Measurements from ENCODE around the gene FOXP2. TPM values are rescaled to one million over a fixed set of nuclear protein-coding genes. Genes with fewer than 3 reads are reported as not detected.
A peak's percentile ranks its signal among the peaks of the same experiment; 100 is the strongest.

The FOXP2 gene
- total and polyA plus RNA-seq, 5 donors: 0.66 to 4.5 (median 2.1) TPM

DNA sequence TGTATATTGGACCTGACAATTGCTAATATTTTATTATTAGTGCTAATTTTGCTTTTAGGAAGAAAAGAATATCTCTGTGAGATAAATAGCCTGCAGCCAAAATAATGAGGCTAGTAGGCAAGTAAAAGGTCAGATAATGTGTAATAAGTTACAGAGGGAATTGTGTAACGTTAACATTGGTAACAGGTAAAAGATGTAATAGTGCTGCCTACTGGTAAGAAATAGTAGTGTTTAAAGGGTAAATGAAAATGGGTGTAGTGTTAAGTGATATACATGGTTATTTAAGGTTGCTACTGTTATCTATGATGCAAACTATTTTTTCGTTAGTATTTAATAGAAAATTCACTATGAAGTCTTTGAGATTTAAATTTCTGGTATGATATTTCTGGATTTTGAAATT, 9.2 kb upstream of the FOXP2 start:
- DNase-seq (no peak), ATAC-seq (no peak)
- intact Hi-C loops (cut with DNase I): no loop called here
- H3K9me3 ChIP-seq (ENCODE audit: control insufficient read depth, low read length): no peaks in the 10 kb centered on the region
- no peak overlapping the region for H3K27ac ChIP-seq (ENCODE audit: low read length)
- 28% methylated on average over 2 of the region's 2 CpGs for WGBS
- H3K27me3 ChIP-seq (ENCODE audit: control insufficient read depth, insufficient read depth): no peaks in the 10 kb centered on the region
- no peak overlapping the region for H3K4me3 ChIP-seq (ENCODE audit: low read length)
- no peaks in the 10 kb centered on the region for H3K4me1 ChIP-seq (ENCODE audit: control insufficient read depth, insufficient read depth, low read length)

GRCh38 chr7:114409750-114410149, 4.9 kb upstream of the FOXP2 start:
- intact Hi-C loops (cut with DNase I): no loop called here
- WGBS: 92% methylated on average over 1 of the region's 1 CpG
- no peak overlapping the region for H3K4me3 ChIP-seq (ENCODE audit: low read length)
- no peak overlapping the region for H3K27ac ChIP-seq (ENCODE audit: low read length)
- no peak for DNase-seq
- H3K27me3 ChIP-seq (ENCODE audit: control insufficient read depth, insufficient read depth): no peaks in the 10 kb centered on the region
- no peak for ATAC-seq
- H3K4me1 ChIP-seq (ENCODE audit: control insufficient read depth, insufficient read depth, low read length): no peaks in the 10 kb centered on the region
- no peaks in the 10 kb centered on the region for H3K9me3 ChIP-seq (ENCODE audit: control insufficient read depth, low read length)

DNA sequence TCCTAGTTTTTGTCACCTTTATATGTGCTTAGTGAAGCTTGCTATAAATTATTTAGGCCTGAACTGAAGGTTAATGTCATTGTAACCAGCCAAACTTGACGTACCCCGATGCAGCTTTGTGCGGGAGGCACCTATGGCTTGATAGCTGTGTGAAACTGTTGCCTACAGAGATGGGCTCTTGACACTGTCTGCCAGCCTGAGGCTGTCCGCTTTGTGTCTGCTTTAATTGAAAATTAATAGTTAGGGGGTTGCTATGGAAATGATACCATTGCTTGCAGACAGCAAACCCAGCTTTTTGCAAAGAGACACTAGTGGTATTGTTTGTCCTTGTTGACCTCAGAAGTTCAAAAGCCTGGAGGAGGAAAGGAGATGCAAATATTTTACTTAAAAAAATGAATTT, 2.1 kb upstream of the FOXP2 start:
- Histone ChIP-seq H3K27ac (ENCODE audit: low read length) (no peak overlapping the region), H3K4me3 (ENCODE audit: low read length) (no peak overlapping the region), H3K4me1 (ENCODE audit: control insufficient read depth, insufficient read depth, low read length) (no peaks in the 10 kb centered on the region), H3K9me3 (ENCODE audit: control insufficient read depth, low read length) (no peaks in the 10 kb centered on the region), H3K27me3 (ENCODE audit: control insufficient read depth, insufficient read depth) (no peaks in the 10 kb centered on the region)
- ATAC-seq: no peak
- DNase-seq: no peak
- 90% methylated on average over 4 of the region's 4 CpGs for WGBS
- intact Hi-C loops (cut with DNase I): no loop called here

DNA sequence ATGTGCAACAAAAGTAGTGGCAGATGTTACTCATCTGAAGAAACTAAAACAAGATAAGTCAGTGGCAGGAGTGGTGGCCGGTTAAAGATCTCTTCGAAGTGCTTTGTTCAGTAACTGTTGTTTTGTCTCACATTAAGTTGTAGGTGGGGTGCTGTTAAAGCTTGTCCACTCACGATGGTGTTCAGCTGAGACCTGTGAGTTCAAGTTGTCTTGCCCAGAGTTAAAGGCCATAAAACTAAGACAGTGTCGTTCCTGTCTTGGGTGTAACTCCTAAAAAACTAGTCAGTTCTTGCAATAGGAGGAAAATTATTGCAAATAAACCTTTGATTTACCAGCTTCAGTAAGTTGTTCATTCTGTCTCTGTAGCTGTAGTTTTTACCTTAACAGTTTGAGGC, 857 bp upstream of the FOXP2 start:
- no peak for ATAC-seq
- no peak overlapping the region for H3K27ac ChIP-seq (ENCODE audit: low read length)
- intact Hi-C loops (cut with DNase I): no loop called here
- H3K4me1 ChIP-seq (ENCODE audit: control insufficient read depth, insufficient read depth, low read length): no peaks in the 10 kb centered on the region
- H3K27me3 ChIP-seq (ENCODE audit: control insufficient read depth, insufficient read depth): no peaks in the 10 kb centered on the region
- DNase-seq: no peak
- no peaks in the 10 kb centered on the region for H3K9me3 ChIP-seq (ENCODE audit: control insufficient read depth, low read length)
- no peak overlapping the region for H3K4me3 ChIP-seq (ENCODE audit: low read length)
- WGBS: 42% methylated on average over 4 of the region's 4 CpGs

GRCh38 chr7:114415064-114415989, 712 bp downstream of the FOXP2 start:
- DNase-seq: no peak
- WGBS: 23% methylated on average over 14 of the region's 14 CpGs
- Histone ChIP-seq H3K27me3 (ENCODE audit: control insufficient read depth, insufficient read depth) (no peaks in the 10 kb centered on the region), H3K4me1 (ENCODE audit: control insufficient read depth, insufficient read depth, low read length) (no peaks in the 10 kb centered on the region), H3K9me3 (ENCODE audit: control insufficient read depth, low read length) (no peaks in the 10 kb centered on the region), H3K4me3 (ENCODE audit: low read length) (peak overlapping the region; percentile 40), H3K27ac (ENCODE audit: low read length) (no peak overlapping the region)
- intact Hi-C loops (cut with DNase I): no loop called here
- ATAC-seq: no peak

DNA sequence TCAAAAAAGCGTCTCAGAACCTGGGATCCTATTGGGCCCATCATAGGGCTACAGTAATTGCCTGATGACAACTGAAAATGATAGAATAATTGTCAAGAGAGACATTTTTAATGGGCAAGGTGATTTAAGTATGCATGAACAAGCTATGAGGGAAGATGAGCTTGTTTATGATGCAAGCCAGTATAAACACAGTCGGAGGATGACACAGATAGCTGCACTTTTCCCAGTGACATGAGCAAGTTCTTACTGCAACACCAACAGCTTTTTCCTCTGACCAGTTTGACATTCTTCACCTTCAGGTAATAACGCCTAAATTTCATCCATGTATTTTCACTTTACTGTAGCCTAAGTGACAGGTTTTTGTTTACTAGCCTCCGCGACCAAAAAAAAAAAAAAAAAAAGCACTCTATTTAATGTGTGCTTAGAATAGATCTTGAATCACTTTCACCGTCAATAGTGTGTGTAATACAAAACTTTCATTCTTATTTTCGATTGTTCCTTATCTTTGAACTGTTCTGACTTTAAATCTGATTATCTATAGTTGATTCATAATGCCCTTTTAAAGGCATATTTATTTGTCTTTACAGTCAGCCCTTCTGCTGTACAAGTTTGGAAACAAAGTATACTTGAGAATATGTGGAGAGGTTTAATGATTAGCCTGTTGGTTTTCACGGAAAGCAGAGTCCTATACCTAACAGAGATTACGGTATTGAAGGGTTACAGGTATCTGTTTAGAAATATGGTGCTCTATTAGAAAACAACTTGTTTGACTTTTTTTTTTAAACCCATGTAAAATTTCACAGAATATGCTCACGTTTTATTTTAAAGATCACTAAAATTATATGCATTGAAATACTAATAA, 1.7 kb downstream of the FOXP2 start:
- ATAC-seq (no peak), DNase-seq (no peak)
- H3K4me1 ChIP-seq (ENCODE audit: control insufficient read depth, insufficient read depth, low read length): no peaks in the 10 kb centered on the region
- no peak overlapping the region for H3K27ac ChIP-seq (ENCODE audit: low read length)
- H3K4me3 ChIP-seq (ENCODE audit: low read length): peak overlapping the region; percentile 15
- WGBS: 69% methylated on average over 10 of the region's 10 CpGs
- intact Hi-C loops (cut with DNase I): no loop called here
- no peaks in the 10 kb centered on the region for H3K9me3 ChIP-seq (ENCODE audit: control insufficient read depth, low read length)
- no peaks in the 10 kb centered on the region for H3K27me3 ChIP-seq (ENCODE audit: control insufficient read depth, insufficient read depth)

DNA sequence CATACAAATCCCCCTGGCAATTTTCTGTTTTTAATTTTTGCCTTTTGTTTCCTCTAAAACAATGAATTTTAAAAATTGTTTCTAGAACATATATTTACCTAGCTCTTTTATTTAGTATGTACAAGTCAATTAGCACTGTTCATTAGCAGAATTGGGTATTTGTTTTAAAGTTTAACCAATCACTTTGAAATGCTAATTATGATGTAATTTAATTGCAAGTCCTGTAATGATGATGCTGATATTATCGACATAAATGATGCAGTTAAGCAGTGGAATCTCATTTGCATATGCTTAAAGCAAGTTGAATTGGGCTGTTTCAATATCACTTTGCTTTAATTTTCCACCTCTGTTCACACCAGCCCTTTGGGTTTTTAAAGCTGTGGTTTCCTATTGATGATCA, 2.7 kb downstream of the FOXP2 start:
- intact Hi-C loops (cut with DNase I): no loop called here
- WGBS: 84% methylated on average over 1 of the region's 1 CpG

DNA sequence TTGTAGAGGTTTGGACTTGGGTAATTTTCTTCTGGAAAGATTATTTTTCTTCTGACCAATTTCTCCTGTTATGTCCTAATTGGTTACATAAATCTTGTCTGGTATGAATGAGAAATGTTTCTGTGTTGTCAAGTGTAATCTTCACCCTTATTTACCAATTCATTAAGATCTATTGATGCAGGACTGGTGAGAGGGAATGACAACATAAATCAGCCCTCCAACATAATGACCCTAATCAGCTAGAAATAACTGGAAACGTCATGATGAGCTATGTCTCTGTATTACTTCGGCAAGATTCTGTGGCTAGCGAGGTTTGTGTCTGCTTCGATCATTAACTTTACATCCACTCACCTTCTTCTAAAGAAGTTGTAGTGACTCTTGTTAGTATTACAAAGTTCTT, 3.5 kb downstream of the FOXP2 start:
- DNase-seq: no peak
- no peak for ATAC-seq
- no peak overlapping the region for H3K27ac ChIP-seq (ENCODE audit: low read length)
- 64% methylated on average over 4 of the region's 4 CpGs for WGBS
- no peaks in the 10 kb centered on the region for H3K27me3 ChIP-seq (ENCODE audit: control insufficient read depth, insufficient read depth)
- intact Hi-C loops (cut with DNase I): no loop called here
- no peaks in the 10 kb centered on the region for H3K9me3 ChIP-seq (ENCODE audit: control insufficient read depth, low read length)
- no peaks in the 10 kb centered on the region for H3K4me1 ChIP-seq (ENCODE audit: control insufficient read depth, insufficient read depth, low read length)
- H3K4me3 ChIP-seq (ENCODE audit: low read length): no peak overlapping the region

More for the DNA sequence above, 2.7 kb downstream of the FOXP2 start:
- DNase-seq (no peak), ATAC-seq (no peak)
- Histone ChIP-seq H3K4me3 (ENCODE audit: low read length) (no peak overlapping the region), H3K27me3 (ENCODE audit: control insufficient read depth, insufficient read depth) (no peaks in the 10 kb centered on the region), H3K27ac (ENCODE audit: low read length) (no peak overlapping the region), H3K9me3 (ENCODE audit: control insufficient read depth, low read length) (no peaks in the 10 kb centered on the region), H3K4me1 (ENCODE audit: control insufficient read depth, insufficient read depth, low read length) (no peaks in the 10 kb centered on the region)

DNA sequence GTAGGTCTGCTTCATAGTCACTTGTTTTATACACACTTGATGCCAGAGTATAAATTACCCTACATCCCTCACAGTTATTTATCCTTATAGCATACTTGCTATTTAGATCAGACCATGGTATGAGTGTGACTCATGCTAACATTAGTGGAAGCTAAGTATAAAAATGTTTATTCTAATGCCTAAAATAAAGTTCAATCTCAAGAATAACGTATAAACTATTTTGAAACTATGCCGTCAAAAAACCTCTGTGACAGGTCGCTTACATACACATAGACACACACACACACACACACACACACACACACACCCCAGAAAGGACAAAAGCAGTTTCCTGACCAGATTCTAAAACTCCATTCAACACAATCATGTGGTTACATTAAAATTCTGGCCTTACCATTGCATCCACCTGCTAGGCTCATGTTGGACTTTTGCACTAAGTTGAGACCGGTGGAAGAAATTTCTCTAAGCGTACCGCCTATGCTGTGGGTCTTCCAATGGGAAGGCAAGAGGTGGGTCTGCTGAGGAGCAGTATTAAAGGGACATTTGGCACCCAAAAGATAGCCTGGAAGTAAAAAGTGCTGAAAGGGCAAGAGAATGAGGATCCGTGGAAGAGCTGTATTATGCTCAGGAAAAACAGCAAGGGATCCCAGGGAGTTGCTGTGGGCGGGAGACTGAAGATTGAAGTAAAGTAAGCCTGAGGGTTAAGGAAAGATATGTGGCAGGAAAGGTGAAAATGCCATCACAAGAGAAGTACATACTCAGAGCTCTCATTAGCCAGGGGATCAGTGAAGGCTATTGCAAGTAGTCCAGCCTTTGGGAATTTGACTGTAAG, 5.0 kb downstream of the FOXP2 start:
- intact Hi-C loops (cut with DNase I): no loop called here
- no peak for DNase-seq
- Histone ChIP-seq H3K27me3 (ENCODE audit: control insufficient read depth, insufficient read depth) (no peaks in the 10 kb centered on the region), H3K9me3 (ENCODE audit: control insufficient read depth, low read length) (no peaks in the 10 kb centered on the region), H3K4me3 (ENCODE audit: low read length) (no peak overlapping the region), H3K4me1 (ENCODE audit: control insufficient read depth, insufficient read depth, low read length) (no peaks in the 10 kb centered on the region), H3K27ac (ENCODE audit: low read length) (no peak overlapping the region)
- no peak for ATAC-seq
- 89% methylated on average over 8 of the region's 8 CpGs for WGBS

- Histone ChIP-seq H3K9me3 (ENCODE audit: control insufficient read depth, low read length) (no peaks in the 10 kb centered on the region), H3K4me1 (ENCODE audit: control insufficient read depth, insufficient read depth, low read length) (no peaks in the 10 kb centered on the region), H3K27me3 (ENCODE audit: control insufficient read depth, insufficient read depth) (no peaks in the 10 kb centered on the region), H3K4me3 (ENCODE audit: low read length) (no peak overlapping the region), H3K27ac (ENCODE audit: low read length) (no peak overlapping the region)
- DNase-seq (no peak), ATAC-seq (no peak)
- WGBS: 85% methylated on average over 7 of the region's 7 CpGs
- intact Hi-C loops (cut with DNase I): no loop called here
Observed at GRCh38 chr7:114422507-114423501, 8.2 kb downstream of the FOXP2 start.

All from right cardiac atrium (tissue), 5 donors.